HFF-Myc (cell line): ENCODE measurements around the gene MAST2.

Experiments
- DNase-seq: peaks from one replicate; pipeline ENCODE4 v3.0.0-alpha.2; 2011; ENCODE audit warnings: low read depth; ENCODE audit errors: extremely low read depth
- H3K4me3 ChIP-seq: replicated peaks from 2 replicates; pipeline ENCODE4 v1.5.1; 2011; ENCODE audit warnings: low read depth, mild to moderate bottlenecking, control low read depth, low read length
- TF ChIP-seq, protein P1 (sequence below): IDR thresholded peaks from 2 replicates; pipeline ENCODE4 v1.5.1; 2012; ENCODE audit warnings: mild to moderate bottlenecking, low read depth, low read length, control low read depth; ENCODE audit errors: missing control alignments

The MAST2 gene

DNA sequence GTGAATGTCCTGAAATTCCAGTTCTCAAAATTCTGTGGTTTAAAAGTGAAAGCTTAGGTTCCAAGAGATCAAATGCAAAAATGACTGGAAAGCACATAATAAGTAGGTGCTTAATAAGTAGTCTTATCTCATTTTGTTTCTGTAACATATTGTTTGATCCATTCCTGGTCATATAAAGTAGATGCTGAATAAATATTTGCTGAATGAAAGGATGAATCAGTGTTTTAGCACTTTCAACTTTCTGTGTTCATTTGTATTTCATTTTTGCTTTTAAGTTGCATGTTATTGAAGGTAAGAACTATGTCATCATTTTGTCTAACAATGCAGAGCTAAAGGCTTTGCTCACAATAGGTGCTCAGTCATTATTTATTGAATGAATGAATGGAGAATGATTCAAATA is 6.3 kb downstream of the MAST2 start:
- TF ChIP-seq, protein P1, sequence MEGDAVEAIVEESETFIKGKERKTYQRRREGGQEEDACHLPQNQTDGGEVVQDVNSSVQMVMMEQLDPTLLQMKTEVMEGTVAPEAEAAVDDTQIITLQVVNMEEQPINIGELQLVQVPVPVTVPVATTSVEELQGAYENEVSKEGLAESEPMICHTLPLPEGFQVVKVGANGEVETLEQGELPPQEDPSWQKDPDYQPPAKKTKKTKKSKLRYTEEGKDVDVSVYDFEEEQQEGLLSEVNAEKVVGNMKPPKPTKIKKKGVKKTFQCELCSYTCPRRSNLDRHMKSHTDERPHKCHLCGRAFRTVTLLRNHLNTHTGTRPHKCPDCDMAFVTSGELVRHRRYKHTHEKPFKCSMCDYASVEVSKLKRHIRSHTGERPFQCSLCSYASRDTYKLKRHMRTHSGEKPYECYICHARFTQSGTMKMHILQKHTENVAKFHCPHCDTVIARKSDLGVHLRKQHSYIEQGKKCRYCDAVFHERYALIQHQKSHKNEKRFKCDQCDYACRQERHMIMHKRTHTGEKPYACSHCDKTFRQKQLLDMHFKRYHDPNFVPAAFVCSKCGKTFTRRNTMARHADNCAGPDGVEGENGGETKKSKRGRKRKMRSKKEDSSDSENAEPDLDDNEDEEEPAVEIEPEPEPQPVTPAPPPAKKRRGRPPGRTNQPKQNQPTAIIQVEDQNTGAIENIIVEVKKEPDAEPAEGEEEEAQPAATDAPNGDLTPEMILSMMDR, result no peak
- H3K4me3 ChIP-seq, result no peak overlapping the region
- DNase-seq, result no peak

DNA sequence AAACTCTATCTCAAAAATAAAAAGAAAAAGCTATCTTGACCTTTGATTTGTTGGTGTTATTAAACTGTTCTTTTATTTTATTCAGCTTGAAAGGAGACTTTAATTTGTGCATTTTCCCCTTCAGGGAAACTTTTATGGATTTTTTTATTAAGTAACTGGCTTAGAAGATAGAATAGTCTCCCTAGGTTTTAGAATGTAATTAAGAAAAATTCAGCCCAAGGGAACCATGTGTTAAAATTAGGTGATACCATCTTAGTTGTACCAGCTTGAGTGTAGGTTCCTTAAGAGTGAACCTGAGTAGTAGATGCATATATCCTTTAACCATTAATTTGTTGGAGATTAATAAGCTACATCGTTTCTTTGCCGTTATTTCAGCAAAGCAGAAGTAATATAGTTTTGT is 11.4 kb downstream of the MAST2 start:
- no peak overlapping the region for H3K4me3 ChIP-seq
- no peak for DNase-seq
- TF ChIP-seq, protein P1, result no peak

DNA sequence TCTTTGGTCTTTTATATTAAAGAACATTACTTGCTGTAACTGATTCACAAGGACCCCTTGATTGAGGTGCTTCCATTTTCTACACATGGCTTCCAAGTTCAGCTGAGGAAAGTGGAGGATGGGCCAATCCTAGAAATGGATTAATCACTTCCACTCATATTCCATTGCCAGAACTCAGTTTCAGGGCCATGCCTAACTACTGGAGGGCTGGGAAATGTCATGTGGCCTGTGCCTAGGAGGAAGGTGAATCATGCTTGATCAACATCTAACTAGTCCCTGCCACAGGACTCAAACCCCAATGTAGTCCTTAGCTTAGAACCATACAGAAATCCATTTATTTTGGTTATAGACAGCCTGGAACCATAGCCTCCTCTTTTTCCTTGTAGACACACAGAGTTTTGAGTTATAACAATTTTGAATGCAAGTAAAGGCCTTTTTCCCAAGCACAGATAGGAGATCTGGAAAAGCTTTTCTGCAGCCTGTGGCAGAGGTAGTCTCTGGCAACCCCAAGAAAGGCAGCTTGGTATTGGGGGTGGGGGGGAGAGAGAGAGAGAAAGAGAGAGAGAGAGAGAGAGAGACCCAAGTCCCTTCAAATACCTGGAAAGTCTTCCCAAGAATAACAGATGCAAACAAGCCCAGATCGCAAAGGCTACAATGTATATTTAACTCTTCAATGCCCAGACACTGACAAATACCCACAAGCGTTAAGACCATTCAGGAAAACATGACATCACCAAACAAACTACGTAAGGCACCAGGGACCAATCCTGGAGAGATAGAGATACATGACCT is 12.5 kb downstream of the MAST2 start:
- no peak overlapping the region for H3K4me3 ChIP-seq
- TF ChIP-seq, protein P1, result no peak
- DNase-seq, result peak; percentile 19

DNA sequence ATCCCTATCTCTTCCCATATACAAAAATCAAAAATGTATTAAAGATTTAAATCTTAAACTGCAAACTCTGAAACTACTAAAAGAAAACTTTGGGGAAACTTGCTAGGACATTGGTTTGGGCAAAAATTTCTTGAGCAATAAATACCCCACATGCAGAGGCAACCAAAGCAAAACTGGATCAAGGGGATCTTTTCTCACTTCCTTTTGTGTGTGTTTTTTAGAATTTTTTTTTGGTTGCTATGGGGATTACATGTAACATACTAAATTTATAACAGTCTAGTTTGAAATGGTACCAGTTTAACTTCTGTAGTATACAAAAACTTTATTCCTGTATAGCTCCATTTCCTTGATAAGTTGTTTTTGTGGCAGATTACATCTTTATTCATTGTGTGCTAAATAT is 16.8 kb downstream of the MAST2 start:
- no peak for DNase-seq
- H3K4me3 ChIP-seq, result no peak overlapping the region
- TF ChIP-seq, protein P1, result no peak

DNA sequence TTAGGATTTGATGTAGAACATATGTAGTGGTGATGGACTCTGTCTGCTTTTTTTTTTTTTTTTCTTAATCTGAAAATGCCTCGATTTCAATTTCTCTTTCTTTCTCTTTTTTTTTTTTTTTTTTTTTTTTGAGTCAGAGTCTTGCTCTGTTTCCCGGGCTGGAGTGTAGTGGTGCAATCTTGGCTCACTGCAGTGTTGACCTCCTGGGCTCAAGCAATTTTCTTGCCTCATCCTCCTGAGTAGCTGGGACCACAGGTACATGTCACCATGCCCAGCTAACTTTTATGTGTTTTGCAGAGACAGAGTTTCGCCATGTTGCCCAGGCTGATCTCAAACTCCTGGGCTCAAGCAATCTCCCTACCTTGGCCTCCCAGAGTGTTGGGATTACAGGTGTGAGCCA is 17.4 kb downstream of the MAST2 start:
- DNase-seq, result no peak
- no peak overlapping the region for H3K4me3 ChIP-seq
- TF ChIP-seq, protein P1, result no peak

DNA sequence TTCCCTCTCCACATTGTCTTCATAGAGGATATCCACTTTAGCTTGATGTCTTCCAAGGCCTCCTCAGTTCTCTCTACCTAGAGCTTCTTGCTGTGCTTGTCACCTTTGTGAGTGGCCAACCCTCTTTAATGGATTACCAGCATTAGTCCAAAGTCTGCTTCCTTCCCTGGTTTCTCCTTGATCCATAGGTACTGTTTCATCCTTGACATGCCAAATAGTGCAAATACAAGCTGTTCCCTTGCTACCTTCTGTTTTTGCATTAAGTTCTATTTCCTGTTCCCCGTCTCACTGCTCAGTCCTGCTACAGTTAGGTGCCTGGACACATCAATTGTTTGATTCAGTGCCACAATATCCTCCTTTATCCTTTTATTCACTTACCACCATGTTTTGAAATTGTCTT is 19.2 kb downstream of the MAST2 start:
- DNase-seq, result no peak
- TF ChIP-seq, protein P1, result no peak
- H3K4me3 ChIP-seq, result no peak overlapping the region

DNA sequence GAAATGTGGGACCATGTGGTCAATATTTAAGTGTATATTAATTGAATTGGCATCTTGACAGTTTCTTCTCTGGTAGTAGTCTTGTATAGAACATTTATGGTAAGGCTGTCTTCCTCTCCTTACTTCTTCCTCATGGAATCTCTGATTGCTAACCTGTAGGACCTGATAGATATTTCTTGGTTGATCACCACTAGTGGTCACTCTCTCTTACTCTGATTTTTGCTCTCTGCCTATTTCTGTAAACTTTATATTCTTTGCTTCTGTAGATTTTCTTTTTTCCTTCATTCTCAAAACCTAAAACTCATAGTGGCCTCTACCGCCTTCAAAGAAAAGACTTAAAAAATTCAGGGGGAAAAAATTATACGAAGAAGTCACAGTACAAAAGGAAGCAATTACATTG is 21.2 kb downstream of the MAST2 start:
- no peak overlapping the region for H3K4me3 ChIP-seq
- TF ChIP-seq, protein P1, result no peak
- DNase-seq, result no peak
